Ramos (cell line): ENCODE measurements around the gene RASSF7.

Experiments
- in situ Hi-C: fragments of 300-500 bp; cut with MboI; formaldehyde crosslinking; loops from one replicate; pipeline ENCODE4 v1.14.3; 2022; ENCODE audit warnings: low sequenced_read_pairs; ENCODE audit not compliant: unreplicated experiment

The RASSF7 gene

GRCh38 chr11:578276-579035, 17.7 kb downstream of the RASSF7 start:
- in situ Hi-C loops = no loop called here

- in situ Hi-C loops = no loop called here
Observed at GRCh38 chr11:579830-580601, 19.2 kb downstream of the RASSF7 start.

- in situ Hi-C loops = no loop called here
Observed at GRCh38 chr11:581342-581741, 20.6 kb downstream of the RASSF7 start.

DNA sequence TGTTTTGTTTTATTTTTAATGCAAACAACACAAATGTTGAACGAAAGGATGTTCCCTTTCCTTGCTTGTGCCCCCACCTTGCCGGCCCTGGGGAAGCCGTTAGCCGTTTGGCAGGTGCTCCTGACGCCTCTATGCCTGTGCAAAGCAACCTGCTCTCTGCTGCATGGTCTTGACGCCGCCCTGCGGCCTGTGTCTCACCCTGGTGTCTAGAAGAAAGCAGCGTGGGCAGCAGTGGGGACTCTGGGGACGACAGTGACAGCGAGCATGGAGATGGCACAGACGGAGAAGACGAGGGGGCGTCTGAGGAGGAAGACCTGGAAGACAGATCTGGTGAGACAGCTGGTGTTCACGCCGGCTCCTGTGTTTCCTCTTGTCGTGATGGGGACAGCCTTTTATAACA, 21.0 kb downstream of the RASSF7 start:
- in situ Hi-C loops = no loop called here

DNA sequence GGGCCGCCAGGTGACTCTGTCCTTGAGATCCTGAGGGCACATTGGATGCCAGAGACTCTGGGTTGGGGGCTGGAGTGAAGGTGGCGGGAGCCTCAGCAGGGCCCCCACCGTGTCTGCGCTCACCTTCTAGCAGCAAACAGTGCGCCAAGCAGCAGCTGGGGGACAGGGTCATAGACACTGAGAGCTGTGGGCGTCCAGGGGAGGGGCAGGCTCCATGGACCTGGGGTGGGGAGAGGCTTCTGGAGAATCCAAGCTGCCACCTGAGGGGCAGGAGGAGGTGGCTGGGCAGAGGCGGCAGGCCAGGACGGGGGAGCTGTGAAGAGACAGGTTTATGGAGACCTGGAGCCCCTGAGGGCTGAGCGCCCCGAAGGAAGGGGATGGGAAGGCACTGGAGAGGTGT, 23.5 kb downstream of the RASSF7 start:
- in situ Hi-C loops = no loop called here

GRCh38 chr11:586376-587316, 25.9 kb downstream of the RASSF7 start:
- in situ Hi-C loops = no loop called here

- in situ Hi-C loops = no loop called here
Observed at GRCh38 chr11:587546-587945, 26.8 kb downstream of the RASSF7 start.

GRCh38 chr11:587978-588380, 27.2 kb downstream of the RASSF7 start:
- in situ Hi-C loops = no loop called here

GRCh38 chr11:589798-590197, 29.0 kb downstream of the RASSF7 start:
- in situ Hi-C loops = no loop called here

DNA sequence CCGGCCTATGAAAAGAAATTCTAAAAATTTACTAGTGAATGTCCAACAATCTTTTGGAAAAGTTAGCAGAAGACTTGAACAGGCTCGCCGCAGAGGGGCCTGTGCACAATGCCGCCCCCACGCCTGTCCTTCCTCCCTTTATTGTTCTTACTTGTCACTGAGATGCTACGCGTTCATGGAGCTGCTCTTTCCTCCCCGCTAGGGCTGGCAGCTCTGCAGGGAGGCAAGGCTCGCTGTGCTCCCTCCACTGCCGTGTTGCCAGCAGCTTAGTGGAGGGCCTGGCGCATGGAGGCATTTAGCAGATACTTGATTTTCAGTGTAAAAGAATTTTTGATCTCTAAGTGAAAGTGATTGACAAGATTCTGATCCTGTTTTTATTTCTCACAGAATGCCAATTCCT, 30.2 kb downstream of the RASSF7 start:
- in situ Hi-C loops = no loop called here

DNA sequence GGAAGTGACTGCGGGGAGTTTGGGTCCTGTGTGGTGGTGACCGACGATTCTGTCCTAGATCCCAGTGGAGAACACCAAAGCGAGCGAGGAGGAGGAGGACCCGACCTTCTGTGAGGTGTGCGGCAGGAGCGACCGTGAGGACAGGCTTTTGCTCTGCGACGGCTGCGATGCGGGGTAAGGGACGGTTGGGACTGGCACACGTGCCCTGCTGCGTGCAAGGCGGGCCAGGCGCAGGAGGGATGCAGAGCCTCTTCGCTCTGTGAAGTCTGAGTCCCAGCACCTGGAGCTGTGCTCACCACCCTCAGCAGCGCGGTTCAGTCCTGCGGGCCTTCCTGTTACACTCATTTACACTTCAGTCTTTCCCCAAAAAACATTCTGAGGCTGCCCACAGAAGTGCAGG, 31.7 kb downstream of the RASSF7 start:
- in situ Hi-C loops = no loop called here

DNA sequence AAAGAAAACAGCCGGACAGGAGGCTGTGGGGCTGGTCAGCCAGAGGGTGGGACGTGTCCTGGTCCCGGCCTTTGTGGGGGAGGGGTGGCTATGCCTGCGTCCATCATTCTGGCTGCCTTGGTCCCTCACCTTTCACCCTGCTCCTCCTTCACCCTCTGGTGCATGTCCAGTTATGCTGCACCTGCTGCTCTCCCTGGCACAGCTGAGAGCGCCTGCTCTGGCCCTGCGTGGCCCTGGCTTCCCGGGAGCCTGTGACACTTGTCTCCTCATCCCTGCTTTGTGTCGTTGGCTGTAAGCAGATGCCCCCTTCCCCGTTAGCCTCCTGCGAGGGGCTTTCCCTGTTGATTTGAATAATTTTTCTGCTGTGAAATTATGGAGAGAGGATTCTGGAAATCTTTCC, 32.1 kb downstream of the RASSF7 start:
- in situ Hi-C loops = no loop called here

DNA sequence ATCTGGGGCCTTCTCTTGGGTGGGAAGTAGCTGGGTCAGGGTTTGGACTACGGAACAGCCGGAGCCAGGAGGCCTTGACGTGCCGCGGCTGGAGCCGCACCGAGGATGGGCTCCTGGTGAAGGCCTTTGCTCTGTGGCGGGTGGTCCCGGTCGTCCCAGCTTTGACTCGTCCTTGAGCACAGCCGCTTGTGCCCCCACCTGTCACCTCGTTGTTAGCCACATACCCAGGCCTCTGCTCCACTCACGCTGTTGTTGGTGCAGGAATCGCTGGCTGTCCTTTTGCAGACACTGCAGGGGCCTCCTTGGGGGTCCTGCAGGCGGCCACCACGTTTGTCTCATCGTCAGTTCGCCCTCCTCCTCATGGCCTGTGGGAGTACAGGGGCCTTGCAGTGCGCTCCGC, 32.6 kb downstream of the RASSF7 start:
- in situ Hi-C loops = no loop called here

DNA sequence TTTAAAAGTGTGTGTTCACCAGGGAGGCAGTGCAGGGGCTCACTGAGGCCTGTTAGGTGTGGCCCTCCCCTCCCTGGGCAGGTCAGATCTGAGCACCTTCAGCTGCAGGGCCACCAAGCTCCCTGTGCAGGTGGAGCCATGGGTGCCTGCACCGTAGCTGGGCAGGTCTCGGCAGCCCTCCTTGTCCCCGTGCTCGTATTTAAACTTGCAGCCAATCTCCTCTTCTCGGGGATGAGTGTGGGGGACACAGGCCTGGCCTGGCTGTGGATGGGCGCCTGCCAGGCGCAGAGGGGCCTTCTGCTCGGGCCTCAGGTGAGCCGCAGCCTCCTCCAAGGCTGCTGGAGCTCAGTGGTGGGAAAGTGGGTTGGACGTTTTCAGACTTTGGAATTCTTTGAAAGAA, 34.6 kb downstream of the RASSF7 start:
- in situ Hi-C loops = no loop called here

DNA sequence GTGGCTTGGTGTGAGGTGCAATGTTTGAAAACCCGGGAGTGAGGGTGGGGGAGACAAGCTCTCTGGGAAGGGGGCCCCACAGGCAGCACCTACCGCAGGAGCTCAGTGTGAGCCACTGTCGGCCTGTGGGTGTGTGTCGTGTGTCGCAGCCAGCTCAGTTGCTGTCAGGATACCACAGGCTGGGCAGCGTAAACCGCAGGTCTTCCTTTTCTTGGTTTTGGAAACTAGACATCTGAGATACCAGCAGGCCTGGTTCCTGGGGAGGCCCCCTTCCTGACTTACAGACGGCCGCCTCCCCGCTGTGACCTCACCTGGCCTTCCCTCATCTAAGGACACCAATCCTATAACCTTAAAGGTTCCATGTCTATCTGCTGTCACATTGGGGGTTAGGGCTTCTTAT, 35.6 kb downstream of the RASSF7 start:
- in situ Hi-C loops = no loop called here

- in situ Hi-C loops = no loop called here
Observed at GRCh38 chr11:597166-597725, 36.5 kb downstream of the RASSF7 start.

DNA sequence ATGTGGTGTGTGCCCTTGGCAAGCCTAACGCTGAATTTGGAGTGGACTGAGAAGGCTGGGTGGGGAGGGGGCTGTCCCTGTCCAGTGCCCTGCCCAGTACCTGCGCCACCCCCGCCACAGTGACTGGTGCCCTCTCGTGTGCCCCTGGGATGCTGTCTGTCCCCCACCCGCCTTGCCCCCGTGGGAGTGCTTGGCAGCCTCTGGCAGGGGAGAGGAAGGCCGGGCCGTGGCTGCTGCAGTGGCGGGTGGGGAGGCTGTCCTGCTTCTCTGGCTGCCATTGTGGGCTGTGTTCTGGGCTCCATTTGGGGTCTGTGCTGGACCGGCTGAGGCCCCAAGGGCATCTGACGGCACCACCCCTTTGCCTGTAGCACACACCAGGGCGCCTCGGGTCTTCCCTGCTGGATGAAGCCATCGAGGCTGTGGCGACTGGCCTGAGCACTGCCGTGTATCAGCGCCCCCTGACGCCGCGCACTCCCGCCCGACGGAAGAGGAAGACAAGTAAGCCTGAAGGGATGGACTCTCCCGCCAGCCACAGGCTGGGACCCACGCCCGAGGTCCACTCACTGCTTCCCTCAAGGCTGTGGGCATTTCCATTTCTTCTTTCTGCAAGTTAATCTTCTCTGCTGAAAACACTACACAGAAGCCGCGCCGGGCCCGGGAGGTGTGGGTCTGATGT, 37.4 kb downstream of the RASSF7 start:
- in situ Hi-C loops = no loop called here

DNA sequence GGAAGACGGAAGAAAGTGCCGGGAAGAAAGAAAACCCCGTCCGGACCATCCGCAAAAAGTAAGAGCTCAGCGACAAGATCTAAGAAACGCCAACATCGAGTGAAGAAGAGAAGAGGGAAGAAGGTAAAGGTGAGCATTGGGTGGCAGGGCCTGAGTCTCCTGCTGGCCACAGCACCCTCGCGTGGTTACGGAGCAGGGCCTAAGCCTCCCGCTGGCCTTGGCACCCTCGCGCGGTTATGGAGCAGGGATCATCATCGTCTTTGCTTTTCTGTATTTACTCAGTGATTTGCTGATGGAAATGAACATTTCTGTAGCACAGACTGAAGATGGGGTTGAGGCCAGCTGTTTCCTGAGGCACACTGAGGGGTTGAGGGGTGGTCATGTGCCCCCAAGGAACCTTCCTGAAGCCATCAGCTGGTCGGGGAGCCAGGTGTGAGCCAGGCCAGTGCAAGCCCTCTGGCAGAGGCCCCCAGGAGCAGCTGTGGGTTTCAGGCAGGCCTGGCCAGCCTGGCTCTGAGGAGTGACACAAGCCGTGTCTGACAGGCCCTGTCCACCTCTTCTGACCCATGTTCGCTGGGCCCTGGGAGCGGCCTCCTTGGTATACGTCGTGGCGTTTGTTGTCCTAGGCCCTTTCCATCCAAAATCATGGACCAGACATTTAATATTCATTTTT, 40.9 kb downstream of the RASSF7 start:
- in situ Hi-C loops = no loop called here

DNA sequence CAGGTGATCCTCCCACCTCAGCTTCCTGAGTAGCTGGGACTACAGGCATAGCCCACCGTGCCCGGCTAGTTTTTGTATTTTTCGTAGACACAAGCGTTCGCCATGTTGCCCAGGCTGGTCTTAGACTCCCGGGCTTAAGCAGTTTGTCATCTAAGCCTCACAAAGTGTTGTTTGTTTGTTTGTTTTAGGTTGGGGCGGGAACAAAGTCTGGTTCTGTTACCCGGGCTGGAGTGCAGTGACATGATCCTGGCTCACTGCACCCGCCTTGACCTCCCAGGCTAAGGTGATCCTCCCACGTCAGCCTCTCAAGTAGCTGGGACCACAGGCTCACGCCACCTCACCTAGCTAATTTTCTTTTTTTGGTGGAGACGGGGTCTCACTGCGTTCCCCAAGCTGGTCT, 42.4 kb downstream of the RASSF7 start:
- in situ Hi-C loops = no loop called here
